SIG-M5 (cell line): ENCODE results near the gene DIRAS2.
"Not testable (repeated sequence)": the region's sequence is repeated elsewhere in the genome, so short reads cannot be mapped to it uniquely, and the experiment has no call there.

ENCODE experiments used
- DNase-seq: peaks from one replicate; lab custom pipeline; 2025; lab: John Stamatoyannopoulos, UW

The DIRAS2 gene, protein sequence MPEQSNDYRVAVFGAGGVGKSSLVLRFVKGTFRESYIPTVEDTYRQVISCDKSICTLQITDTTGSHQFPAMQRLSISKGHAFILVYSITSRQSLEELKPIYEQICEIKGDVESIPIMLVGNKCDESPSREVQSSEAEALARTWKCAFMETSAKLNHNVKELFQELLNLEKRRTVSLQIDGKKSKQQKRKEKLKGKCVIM

GRCh38 chr9:90642570-90643539 lies at the start of gene DIRAS2:
Gene DIRAS2, minus strand, starts transcription at chr9:90642824. Its CDS starts 28,997 bp downstream, at chr9:90613827.
- no peak for DNase-seq

GRCh38 chr9:90684736-90685135 lies 42.1 kb upstream of the DIRAS2 start:
- DNase-seq, result no peak

- DNase-seq, result no peak
Measured at GRCh38 chr9:90684106-90684505, 41.5 kb upstream of the DIRAS2 start.

- no peak for DNase-seq
Measured at GRCh38 chr9:90680534-90680933, 37.9 kb upstream of the DIRAS2 start.

DNA sequence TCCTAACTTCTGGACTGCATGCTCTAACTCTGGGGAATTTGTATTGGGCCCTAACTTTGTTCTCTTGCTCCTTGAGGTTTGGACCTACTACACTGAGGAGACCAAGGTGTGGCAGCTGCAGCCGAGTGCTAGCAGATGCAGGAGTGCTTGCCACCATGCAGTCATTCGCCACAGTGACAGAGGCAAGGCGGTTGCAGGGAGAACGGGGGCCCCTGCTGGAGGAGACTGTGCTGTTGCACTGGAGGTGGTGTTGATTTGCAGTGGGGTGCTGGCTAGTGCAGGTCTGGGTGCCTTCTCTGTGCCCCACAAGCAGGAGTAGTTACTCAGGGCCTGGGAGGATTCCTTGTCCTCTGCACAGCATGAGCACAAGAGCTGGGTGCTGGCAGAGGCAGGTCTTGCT lies 22.4 kb upstream of the DIRAS2 start:
- no peak for DNase-seq

GRCh38 chr9:90659650-90660364 lies 17.2 kb upstream of the DIRAS2 start:
- DNase-seq, result no peak

DNA sequence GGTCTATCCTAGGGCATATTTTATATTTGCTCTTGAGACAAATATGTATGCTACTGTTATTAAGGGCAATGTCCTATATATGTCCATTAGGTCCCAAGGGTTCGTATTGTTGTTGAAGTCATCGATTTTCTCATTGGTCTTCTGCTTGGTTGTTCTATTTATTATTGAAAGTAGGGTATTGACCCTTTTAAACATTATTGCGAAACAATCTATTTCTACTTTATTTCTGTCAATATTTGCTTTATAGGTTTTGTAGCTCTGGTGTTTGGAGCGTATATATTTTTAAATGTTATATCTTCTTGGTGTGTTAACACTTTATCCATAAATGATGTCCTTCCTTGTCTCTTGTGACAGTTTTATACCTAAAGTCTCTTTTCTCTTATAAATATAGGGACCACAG lies 16.2 kb upstream of the DIRAS2 start:
- DNase-seq, result no peak

DNA sequence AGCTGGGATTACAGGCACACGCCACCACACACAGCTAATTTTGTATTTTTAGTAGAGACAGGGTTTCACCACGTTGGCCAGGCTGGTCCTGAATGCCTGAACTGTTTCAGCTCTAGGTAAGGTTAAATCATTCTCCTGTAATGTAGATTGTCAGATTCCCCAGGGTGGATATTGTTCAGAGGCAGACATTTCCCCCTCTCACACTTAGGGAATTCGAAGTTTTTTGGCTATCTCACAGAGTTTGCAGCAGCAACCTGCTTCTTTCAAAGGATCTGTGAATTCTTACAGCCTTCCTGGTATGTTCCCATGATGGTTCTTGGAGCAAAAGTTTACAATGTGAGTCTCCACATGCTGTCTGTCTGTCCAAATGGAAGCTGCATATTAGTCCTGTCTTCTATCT lies 15.6 kb upstream of the DIRAS2 start:
- DNase-seq, result no peak

DNA sequence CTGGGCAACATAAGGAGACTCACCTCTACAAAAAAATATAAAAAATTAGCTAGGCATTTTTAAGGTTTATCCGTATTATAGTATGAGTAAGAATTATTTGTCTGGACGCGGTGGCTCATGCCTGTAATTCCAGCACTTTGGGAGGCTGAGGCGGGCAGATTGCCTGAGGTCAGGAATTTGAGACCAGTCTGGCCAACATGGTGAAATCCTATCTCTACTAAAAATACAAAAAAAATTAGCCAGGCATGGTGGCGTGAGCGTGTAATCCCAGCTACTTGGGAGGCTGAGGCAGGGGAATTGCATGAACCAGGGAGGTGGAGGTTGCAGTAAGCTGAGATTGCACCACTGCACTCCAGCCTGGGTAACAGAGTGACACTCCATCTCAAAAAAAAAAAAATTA lies 14.3 kb upstream of the DIRAS2 start:
- not testable (repeated sequence) for DNase-seq

GRCh38 chr9:90651246-90651645 lies 8.6 kb upstream of the DIRAS2 start:
- no peak for DNase-seq

DNA sequence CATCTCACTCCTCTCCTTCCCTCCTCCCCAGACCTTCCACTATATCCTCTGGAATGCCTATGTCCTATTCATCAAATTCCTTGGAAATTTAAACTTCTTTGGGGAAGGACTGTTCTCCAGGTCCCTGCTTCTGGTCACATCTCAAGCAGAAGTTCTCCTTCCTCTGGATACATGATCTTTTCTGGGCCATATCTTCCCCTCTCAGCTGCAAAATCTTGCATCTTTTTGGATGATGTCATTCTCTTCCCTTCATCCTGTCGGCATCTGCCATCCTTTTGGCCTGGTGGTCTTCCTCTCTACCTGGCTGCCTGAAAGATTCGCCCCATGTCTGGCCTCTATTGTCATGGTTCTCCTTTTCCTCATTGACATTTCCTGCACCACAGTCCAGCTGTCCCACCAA lies 5.2 kb upstream of the DIRAS2 start:
- no peak for DNase-seq

DNA sequence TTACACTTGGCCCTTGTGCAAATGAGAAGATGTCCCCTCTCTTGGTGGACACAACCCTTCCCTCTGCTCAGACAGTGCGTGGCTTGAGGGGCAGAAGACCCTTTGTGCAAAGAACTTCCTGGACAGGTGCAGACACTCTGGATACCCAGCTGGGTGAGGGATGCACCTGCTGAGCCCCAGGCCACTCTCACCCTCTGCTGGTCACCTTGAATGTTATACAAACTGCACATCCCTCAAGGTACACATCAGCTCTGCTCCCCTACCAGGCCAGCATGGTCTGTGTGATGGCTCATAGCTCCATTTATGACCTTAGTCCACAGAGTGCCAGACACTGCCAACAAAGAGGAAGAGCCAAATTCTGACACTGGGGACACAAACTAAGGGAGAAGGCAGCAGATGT lies 3.1 kb upstream of the DIRAS2 start:
- no peak for DNase-seq

- DNase-seq, result no peak
Measured at GRCh38 chr9:90641884-90642487, 638 bp downstream of the DIRAS2 start.

DNA sequence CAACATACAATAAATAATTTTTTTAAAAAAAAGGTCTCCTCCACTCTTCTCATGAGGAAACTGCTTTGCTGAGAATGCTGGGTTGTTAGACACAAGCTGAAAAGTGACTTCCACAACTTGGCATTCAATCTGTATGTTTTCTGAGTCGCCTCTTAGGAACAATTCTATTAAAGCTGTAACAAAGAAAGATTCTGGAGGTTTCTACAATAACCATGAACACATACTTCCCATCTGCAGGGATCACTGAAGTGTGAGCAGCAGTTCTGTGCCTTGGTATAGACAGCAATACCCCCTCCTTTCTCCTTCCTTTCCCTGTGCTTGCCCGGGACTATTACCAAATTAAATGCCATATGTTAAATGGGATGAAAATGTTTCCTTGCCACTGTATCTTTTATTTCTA lies 1.5 kb downstream of the DIRAS2 start:
- no peak for DNase-seq

DNA sequence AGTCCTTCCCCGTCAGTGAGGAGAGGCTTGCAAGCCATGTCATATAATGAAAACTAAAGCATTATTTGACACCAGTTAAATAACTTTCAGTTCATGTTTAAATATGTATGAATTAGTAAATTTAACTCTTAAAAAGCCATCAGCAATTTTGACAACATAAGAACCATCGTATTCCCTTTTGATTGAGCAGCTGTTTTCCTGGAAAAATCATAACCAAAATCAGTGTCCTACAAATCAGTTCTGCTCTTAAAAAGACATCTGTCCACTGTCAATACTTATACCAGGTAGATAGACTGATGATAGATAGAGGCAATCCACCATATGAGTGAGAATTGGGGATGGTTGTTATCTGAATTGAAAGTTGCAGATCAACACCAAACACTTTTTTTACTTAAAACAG lies 2.3 kb downstream of the DIRAS2 start:
- no peak for DNase-seq

DNA sequence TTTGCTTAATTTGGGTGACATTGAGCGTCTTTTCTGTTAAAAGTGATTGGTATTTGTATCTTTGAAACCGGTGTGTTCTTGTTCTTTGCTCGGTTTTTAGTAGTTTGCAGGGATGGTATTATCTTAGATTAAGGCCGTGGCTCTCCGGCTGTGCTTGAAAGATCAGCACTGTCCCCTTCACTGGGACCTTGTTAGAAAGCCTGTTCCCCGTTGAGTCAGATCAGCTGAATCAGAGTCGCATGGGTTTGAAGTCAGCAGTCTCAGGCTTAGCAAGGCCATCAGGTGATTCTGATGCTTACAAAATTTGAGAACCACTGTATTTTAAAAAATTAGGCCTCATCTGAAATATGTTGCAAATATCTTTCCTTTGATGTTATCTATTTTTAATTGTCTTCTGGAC lies 5.0 kb downstream of the DIRAS2 start:
- no peak for DNase-seq

- DNase-seq, result no peak
Measured at GRCh38 chr9:90632647-90633207, 9.9 kb downstream of the DIRAS2 start.

DNA sequence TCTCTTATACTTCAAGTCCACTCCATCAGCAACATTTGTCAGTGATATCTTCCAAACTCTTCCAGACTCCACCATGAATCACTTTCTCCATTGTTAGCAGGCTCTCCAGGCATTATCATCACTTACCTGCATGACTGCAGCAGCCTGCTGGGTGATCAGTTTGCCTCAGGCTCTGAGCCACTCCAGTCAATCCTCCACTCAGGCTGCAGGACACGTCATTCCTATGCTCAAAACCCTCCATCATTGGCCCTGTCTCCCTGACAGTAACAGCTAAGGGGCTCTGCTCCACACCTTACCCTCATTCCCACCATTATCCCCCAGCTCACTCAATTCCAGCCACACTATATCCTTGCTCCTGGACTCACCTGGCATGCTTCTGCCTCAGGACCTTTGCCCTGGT lies 10.7 kb downstream of the DIRAS2 start:
- no peak for DNase-seq

DNA sequence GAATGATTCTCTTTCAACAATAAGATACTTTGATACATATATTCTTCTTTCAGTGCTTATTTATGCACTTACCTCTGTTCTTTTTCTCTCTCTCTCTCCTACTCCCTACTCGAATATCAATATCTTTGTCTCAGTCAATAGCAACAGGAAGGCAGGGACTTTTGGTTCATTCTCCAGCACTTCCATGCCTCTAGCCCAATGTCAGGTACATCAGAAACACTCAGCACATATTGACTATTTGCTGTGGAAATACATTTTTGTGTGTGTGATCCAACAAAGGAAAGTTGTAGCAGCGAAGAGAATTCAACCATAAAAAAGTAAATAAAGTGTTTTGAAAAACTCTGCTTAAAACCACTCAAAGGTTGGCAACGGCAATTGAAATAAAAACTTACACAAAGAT lies 12.6 kb downstream of the DIRAS2 start:
- no peak for DNase-seq

- DNase-seq, result no peak
Measured at GRCh38 chr9:90629354-90629753, 13.3 kb downstream of the DIRAS2 start.

DNA sequence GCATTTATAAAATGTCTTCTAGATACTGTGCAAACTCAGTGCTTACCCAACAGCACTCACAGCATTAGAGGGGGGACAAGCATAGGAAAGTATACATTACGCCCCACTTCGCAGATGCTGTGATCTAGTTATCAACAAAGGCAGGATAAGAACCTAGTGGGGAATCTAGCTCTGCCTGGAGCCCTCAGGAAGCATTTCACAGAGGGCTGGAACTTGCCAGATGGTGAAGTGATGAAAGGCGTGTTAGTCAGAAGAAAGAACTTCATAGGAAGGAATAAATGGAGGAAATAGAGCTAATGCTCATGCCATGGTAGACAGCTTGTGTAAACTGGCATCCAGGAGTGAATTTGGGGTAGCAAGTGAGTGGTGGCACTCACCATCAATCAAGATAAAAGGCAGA lies 25.8 kb downstream of the DIRAS2 start:
- DNase-seq, result no peak

DNA sequence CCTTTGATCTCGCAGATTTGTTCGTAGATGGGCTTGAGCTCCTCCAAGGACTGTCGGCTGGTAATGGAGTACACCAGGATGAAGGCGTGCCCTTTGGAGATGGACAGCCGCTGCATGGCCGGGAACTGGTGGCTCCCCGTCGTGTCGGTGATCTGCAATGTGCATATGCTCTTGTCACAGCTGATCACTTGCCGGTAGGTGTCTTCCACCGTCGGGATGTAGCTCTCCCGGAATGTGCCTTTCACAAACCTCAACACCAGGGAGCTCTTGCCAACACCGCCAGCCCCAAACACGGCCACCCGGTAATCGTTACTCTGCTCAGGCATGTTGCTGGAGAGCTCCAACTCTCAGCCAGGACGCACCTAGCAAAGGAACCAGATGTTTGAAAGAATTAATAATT lies 29.1 kb downstream of the DIRAS2 start:
- no peak for DNase-seq
